ENCODE results near the gene MFSD8. TPM values are rescaled to one million over a fixed set of nuclear protein-coding genes. Genes with fewer than 3 reads are reported as not detected.

MFSD8 gene
- total RNA-seq, 2 donors from 2014 or later: 22.5 to 27.8 TPM

DNA sequence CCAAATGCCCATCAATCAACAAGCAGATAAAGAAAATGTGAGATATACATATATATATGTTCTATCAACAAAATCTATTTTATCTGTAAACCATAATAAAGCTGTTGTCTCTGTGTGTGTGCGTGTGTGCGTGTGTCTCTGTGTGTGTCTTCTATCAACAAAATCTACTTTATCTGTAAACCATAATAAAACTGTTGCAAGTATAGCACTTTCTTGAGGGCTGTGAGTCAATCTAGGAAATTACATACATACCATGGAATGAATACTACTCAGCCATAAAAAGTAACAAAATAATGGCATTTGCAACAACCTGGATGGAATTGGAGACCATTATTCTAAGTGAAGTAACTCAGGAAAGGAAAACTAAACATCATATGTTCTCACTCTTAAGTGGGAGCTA, 96.8 kb downstream of the MFSD8 start:
- no peak for DNase-seq
- peaks cover 2% of the 10 kb centered on the region for H3K36me3 Mint-ChIP-seq (ENCODE audit: low read depth)
- H3K4me1 Mint-ChIP-seq: no peaks in the 10 kb centered on the region
- ATAC-seq: no peak
- no peak overlapping the region for H3K27ac Mint-ChIP-seq
- no peaks in the 10 kb centered on the region for H3K27me3 Mint-ChIP-seq
- no peak overlapping the region for H3K4me3 Mint-ChIP-seq
- H3K9me3 ChIP-seq (ENCODE audit: control insufficient read depth, low read length, poor library complexity, severe bottlenecking): no peaks in the 10 kb centered on the region

Other genes with a start within 250 kb of the MFSD8 start
- gene SLC25A31, start 234.8 kb downstream of the MFSD8 start, total RNA-seq: not detected
- gene HSPA4L, start 182.9 kb downstream of the MFSD8 start, total RNA-seq: not detected
- 1 to 10 TPM; 2.8 to 6.1 TPM for gene PLK4, start 84.3 kb downstream of the MFSD8 start, total RNA-seq
- gene ABHD18, start 233 bp upstream of the MFSD8 start, total RNA-seq: 10 to 100 TPM; 20.3 to 22.5 TPM
- 10 to 100 TPM; 11.1 to 13.4 TPM for gene LARP1B, start 96.1 kb upstream of the MFSD8 start, total RNA-seq